GM19468 (cell line): ENCODE measurements around the gene RASAL2.
A peak's percentile ranks its signal among the peaks of the same experiment; 100 is the strongest.
"Not testable (repeated sequence)": the region's sequence is repeated elsewhere in the genome, so short reads cannot be mapped to it uniquely, and the experiment has no call there.

Experiments
- ATAC-seq: cut with Tn5 transposase; IDR thresholded peaks from one replicate; pipeline ENCODE4 v1.9.1; 2021; ENCODE audit warnings: mild to moderate bottlenecking, moderate library complexity, moderate number of reproducible peaks; ENCODE audit not compliant: unreplicated experiment; ENCODE audit errors: extremely low read depth

RASAL2 gene

GRCh38 chr1:178066908-178067614 lies 26.8 kb upstream of the RASAL2 start:
- peak; percentile 91 for ATAC-seq

DNA sequence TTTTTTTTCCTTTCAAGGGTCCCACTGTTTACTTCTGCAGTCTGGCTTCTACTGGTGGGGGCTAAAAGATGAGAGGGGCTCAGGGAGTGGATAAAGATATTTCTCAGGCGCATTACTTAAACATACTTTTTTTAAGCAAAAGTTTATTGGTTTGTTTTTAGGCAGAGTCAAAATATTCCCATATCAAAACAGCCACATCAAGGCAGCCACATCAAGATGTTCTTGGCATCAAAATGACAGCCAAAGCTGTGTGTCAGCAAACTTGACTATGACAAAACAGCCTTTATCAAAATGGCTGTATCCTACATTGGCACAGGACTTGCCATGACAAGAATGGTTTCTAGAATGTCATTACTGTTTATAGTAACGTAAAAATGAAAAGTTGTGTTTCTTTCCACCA lies 22.1 kb upstream of the RASAL2 start:
- ATAC-seq: no peak

DNA sequence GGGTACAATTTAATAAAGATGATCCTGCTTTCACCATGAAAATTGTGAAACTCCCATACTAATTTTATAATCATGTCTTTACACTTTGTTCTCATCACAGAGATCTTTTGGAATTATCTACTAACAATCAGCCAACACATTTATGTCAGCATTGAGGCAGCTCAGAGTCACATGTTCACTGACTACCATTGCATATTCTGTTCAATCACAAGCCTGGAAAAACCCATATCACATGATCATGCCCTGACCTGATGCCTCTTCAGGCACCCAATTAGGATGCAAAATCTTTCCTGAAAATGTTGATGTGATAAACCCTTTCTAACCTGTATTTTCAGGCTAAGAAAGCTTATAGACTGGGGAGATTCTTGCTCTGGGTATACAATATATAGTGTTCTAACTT lies 21.6 kb upstream of the RASAL2 start:
- no peak for ATAC-seq

GRCh38 chr1:178075333-178075732 lies 18.6 kb upstream of the RASAL2 start:
- no peak for ATAC-seq

DNA sequence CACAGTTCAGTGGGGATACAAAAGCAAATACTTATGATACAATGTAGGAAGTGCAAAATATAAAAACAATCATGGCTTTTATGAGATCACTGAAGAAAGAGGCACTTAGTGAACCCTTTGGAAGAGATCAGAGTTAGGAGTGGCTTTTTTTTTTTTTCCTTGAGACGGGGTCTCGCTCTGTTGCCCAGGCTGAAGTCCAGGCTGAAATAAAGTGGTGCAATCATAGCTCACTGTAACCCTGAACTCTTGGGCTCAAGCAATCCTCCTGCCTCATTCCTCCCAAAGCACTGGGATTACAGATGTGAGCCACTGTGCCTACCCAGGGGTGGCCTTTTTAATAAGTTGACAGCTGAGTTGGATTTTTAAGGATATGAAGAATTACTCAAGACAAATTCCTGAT lies 17.3 kb upstream of the RASAL2 start:
- ATAC-seq: no peak

- ATAC-seq: no peak
Observed at GRCh38 chr1:178077917-178078316, 16.0 kb upstream of the RASAL2 start.

DNA sequence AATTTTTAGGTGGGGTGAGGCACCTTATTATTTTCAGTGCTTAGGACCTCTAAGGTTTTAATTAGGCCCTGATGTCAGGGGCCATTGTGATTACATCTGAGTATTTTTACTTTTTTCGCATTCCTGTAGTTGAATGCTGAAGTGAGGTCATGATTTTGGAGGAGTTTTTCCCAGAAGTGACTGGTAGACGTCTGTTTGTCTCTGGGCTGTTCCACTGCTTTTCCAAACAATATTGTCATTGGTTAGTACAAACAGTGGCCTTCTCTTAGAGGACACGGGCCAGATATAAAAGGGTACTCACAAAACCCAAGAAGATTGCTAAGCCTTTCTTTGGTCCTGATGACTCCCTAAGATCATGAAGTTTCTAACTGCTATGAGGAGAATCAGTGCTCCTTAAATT lies 7.6 kb upstream of the RASAL2 start:
- ATAC-seq: no peak

GRCh38 chr1:178086766-178087165 lies 7.1 kb upstream of the RASAL2 start:
- ATAC-seq: no peak

- ATAC-seq: no peak
Observed at GRCh38 chr1:178088651-178089050, 5.3 kb upstream of the RASAL2 start.

DNA sequence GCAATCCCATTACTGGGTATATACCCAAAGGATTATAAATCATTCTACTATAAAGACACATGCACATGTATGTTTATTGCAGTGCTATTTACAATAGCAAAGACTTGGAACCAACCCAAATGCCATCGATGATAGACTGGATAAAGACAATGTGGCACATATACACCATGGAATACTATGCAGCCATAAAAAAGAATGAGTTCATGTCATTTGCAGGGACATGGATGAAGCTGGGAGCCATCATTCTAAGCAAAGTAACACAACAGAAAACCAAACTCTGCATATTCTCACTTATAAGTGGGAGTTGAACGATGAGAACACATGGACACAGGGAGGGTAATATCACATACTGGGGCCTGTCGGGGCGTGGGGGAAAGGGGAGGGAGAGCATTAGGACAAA lies 2.5 kb upstream of the RASAL2 start:
- ATAC-seq: not testable (repeated sequence)

GRCh38 chr1:178091986-178092745 lies 1.7 kb upstream of the RASAL2 start:
- ATAC-seq: no peak

DNA sequence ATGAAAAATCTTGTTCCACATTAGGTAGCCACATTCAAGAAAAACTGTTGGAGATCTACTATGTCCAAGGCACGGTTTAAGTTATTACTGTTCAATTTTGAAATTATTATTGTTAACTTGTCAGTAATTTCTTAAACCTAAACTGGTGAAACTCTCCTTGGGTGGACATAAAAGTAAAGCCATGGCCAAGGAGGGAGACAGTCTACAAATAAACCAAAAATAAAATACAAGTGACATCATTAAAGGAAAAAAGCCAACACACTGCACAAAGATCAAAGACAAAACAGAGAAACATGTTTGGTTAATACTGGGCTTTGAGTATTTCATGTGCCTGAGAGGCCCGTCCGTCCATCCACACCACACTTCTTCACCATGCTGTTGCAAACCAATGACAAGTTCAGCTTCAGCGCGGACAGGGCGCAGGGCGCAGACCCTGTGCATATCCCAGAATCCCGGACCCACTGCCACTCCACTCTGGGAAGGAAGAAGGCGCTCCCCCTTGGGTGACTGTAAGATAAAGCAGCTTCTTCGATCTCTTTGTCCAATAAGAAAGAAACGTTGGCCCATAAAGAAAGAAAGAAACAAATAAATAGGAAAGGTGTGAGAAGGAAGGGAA lies 918 bp upstream of the RASAL2 start:
- no peak for ATAC-seq

DNA sequence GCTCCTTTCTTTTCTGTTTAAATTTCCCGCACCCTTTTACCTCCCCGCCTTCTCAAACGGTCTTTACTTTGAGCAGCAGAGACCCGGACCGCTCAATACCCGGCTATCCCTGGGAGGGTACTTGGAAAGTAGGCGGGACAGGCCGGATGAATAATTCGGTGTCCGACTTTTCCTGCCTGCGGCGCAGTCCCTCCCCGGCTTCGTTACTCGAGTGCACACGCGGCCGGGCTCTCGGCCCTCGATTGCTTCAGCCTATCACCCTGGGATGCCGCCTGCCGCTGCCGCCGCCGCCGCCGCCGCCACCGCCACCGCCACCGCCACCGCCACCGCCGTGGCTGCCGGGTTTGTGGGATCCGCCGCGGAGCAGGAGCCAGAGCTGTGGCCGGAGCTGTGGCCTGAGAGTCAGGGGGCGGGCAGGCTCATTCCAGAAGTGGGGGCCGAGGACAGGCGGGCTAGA lies 382 bp upstream of the RASAL2 start:
- ATAC-seq: peak; percentile 43

DNA sequence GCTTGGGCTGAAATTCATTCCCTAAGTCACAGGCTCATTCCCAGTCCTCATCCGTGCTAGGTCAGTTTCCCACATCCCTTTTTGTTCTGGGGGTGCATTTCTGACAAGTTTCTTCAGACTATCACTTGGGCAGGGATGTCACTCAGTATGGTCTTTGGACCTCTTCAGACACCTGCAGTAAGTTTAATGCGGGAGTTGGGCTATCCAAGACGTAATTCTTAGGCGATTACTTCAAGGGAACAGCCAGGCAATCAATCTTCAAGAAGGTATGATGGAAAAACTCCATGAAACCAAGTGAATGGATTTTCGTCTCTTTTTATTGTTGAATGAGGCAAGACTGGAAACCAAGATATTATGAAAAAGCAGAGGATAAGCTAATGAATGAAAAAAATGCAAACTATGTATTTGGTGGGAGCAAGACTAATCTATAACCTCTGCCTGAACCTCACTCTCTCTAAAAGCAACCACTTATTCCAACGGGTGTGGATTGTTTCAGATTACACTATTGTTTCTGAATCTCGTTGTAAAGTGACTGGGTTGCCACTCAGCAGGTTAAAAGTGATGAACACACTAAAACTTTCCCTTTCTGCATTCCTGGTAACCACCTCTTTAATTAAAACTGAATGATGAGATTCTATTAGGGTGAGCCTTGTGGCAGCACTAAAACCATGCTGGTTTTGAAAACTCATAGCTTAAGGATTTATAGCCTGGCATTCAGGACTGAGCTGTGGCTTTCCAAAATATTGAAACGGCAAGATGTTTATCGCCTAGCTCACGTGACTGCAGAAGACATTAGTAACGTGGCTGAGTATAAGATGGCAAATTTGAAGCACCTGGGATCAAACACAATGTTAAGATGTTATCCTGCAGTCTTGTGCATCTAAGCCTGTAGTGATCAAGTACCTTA lies 1.1 kb downstream of the RASAL2 start:
- no peak for ATAC-seq

DNA sequence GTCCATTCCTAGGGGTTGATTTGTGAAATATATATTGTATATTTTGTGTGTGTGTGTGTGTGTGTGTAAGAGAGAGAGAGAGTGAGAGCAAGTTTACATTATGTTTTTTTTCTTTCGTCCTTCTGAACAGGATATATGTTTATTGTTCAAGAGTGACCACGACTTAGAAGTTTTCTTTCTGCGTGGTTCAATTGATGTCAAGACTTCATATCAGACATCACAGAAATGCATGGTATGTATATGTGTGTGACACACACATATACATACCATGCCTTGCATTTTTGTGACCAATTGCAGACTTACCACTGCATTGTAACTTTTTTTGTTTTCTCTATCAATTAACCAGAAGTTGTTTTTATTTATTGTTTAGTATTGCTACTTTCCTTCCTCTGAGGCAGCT lies 2.5 kb downstream of the RASAL2 start:
- ATAC-seq: no peak

DNA sequence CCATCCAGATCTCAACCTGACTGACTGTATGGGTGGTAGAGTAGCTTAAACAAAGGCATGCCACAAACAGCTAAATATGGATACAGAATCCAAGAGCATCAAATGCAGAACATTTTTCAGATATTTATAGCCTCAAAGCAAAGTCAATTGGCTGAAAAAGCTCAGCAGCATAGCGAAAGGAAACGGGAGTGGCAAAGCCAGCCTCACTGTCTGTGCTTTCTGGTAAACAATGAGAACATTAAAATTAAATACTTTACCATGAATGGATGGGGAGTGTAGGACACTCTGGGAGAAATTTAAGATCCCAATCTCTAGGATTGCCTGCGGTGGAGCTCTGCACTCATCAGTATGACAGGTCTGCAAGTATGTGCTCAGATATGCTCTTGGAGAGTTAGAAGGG lies 4.4 kb downstream of the RASAL2 start:
- ATAC-seq: no peak

DNA sequence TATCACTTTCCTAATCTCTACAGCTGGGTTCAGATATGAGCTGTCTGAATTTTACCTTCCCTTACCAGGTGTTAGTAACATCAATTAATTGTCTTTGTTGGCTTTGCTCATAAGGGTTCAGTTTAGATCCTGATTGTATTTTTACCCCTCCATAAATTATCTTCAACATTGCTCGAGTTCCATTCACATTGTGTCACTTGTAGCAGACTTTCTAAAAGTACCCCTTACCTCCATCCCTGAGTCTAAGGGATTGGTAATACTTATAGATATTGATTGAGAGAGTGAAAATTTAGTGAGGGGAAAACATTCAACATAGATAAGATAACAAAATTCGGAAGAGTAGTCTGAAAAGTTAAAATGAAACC lies 7.3 kb downstream of the RASAL2 start:
- ATAC-seq: no peak

GRCh38 chr1:178101654-178102053 lies 7.8 kb downstream of the RASAL2 start:
- no peak for ATAC-seq

DNA sequence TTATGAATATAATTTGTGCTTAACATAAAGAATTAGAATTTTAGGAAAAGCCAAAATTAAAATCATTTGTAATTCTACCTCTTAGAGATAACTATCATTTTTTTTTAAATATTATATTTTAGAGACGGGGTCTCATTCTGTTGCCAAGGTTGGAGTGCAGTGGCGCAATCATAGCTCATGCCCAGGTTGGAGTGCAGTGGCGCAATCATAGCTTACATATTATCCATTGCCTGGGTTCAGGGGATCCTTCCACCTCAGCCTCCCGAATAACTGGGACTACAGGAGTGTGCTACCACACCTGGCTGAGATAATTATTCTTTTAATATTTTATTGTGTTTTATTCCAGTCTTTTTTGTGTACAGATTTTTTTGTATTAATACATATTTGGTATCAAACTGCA lies 8.3 kb downstream of the RASAL2 start:
- ATAC-seq: no peak

DNA sequence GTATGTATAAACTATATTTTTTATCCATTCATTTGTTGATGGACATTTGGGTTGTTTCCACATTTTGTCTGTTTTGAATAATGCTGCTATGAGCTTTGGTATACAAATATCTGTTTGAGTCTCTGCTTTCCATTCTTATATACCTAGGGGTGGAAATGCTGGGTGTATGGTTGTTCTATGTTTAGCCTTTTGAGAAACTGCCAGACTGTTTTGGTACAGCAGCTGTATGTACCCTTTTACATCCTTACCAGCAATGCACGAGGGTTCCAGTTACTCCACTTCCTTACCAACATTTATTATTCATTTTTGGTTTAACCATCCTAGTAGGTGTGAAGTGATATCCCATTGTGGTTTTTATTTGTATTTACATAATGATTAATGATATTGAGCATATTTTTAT lies 13.9 kb downstream of the RASAL2 start:
- no peak for ATAC-seq
